ENCODE results near the gene POC1A.

POC1A gene

DNA sequence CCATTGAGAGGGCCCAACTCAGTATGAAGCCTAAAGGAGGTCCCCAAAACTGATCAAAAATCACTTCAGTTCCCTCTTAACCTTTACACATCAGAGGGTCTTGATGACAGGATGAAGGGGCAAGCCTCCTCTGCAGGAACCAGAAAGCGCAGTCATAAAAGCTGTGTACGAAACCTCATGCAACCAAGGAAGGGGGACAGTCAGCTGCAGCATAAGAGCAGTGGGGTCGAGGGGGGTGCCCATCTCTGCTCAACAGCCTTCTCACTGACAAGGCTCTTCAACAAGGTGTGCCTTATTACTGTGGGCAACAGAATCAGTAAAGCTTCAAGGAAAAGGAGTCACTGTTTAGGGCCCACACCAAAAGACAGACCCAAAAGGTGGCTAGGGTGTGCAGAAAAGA lies 3.9 kb downstream of the POC1A start:
- DNase-seq: no peak

GRCh38 chr3:52149726-52150125 lies 4.5 kb downstream of the POC1A start:
- DNase-seq: no peak

DNA sequence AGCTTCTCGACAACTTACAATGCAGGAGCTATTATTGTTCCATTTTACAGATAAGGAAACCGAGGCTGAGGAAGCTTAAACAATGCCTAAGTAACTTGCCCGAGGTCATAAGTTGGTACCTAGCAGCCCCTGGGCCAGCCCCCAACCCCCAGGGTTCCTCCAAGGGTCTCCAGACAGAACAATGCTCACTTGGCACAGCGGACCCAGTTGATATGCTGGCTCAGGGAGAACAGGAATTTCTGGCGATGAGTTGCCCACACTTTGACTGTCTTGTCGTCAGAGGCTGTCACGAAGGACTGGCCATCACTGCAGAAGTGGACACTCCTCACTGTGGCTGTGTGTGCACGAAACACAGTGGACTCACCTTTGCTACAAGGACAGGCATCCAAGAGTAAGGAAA lies 5.2 kb downstream of the POC1A start:
- DNase-seq: no peak

DNA sequence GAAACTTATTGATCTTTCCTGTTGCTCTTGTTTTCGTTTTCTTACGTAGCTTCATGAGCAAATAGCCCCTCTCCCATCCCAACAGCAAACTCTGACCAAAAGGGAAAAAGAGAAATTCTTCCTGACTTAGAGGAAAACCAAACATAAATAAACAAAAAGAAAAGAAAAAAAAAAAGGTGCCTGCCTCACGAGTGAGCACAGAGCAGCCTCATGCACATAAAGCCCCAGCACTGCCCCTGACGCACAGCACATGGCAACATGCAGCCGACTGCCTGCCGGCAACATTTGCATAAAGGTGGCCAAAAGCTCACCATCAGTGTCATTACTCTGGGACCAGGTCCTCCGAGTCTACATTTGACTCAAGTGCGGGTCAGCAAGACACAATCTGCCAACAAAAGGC lies 6.4 kb downstream of the POC1A start:
- DNase-seq: no peak

DNA sequence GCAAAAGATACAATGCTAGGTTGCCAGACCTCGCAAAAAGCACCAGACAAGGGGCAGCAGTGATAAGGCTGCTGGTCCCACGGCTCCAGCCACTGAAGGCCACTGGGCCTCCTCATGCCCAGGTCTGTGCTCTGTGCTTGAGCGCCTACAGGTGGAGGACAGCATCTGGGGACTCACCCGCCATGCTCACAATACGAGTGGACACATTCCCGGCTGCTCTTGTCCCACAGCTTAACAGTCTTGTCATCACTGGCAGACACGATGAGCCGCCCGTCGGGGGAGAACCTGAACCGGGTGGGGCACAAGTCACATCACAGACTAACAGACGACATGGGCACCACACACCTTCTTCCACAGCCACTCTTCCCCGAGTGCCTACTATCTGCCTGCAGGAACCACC lies 7.4 kb downstream of the POC1A start:
- DNase-seq: no peak

GRCh38 chr3:52146189-52146588 lies 8.0 kb downstream of the POC1A start:
- no peak for DNase-seq

GRCh38 chr3:52145736-52146110 lies 8.5 kb downstream of the POC1A start:
- DNase-seq: no peak

GRCh38 chr3:52144796-52145735 lies 9.2 kb downstream of the POC1A start:
- no peak for DNase-seq

GRCh38 chr3:52144034-52144795 lies 10.0 kb downstream of the POC1A start:
- peak; percentile 87 to 91 for DNase-seq

GRCh38 chr3:52143616-52144015 lies 10.6 kb downstream of the POC1A start:
- no peak for DNase-seq

DNA sequence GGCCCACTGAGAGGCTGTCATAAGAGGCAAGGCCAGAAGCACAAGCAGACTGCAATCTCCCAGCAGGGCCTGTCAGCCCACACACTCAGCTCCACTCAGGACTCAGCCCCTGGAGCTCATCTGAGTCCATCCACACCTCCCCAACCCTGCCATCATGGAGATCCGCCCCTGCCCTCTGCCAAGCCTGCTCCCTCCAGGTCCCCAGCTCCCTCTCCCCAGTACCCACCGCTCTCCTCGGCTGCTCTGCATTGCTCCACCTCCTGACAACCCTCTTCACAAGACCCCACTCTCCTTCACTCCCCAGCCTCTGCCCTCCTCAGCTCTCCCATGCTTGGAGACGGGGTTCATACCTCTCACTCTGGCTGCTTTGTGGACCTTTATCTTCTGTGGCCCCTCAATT lies 11.1 kb downstream of the POC1A start:
- no peak for DNase-seq

DNA sequence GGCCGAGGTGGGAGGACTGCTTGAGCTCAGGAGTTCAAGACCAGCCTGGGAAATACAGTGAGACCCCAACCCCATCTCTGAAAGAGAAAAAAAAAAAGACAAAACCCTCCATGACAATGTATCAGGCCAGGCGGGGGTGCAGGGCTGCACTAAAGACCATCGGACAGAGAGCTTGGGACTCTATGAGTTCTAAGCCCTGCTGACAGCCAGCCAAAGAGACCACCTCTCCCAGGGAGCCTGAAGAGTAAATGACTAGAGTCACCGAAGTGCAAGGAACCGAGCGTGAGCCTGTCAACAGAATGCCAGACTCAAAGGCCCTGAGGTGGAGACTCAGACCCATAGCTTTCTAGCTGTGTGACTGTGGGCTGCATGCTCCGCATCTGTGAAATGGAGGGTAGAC lies 12.5 kb downstream of the POC1A start:
- DNase-seq: no peak

DNA sequence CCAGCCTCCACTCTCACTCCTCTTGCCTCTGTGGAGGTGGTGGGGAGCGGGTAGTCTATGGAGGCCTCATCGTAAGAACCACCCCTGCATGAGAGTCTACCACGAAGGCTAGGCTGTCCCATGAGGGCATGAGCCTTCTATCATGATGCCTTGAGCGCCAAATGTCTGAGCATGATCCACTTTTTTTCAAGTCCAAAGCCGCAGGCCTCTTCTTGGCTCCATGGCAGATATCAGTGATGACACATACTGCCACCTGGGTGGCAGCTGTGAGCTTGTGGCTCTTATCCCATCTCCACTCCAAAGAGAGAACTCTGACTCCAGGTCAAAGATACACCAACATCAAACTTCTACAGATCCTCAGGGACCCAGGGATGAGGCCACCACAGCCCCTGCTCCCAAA lies 13.5 kb downstream of the POC1A start:
- DNase-seq: no peak

DNA sequence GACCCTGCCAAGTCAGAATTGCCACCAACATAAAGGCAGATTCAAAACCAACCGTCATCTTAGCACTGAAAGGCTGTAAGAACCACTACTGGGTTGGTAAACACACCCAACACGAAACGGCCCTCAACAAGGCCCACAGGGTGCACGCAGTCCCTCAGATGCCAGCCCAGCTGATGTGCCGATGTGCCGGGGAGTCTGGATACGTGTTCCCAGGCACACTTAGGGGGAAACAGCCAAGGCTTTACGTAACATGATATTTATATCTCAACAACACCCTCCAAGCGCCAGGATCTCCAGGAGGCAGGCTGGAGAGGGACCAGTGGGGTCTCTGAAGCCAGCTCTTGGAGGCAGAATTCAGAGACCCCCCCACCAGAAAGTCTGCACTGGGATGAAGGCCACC lies 14.2 kb downstream of the POC1A start:
- DNase-seq: no peak

DNA sequence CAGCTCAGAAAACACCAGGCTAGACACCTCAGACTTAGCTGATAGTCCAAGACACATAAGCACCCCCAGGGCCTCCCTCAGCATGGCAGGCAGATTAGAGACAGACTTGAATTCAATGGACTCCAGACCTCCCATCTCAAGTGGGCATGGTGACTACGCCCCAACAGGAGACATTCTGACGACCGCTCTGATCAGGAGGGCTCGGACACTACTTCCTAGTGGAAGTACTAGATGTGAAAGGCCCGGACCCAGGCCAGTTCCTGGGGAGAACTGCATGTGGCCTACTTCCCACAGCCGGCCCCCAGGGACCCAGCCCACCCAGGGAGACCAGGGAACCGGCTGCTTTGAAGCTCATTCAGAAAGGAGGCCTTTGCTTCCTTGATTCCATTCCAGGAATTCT lies 16.9 kb downstream of the POC1A start:
- no peak for DNase-seq

DNA sequence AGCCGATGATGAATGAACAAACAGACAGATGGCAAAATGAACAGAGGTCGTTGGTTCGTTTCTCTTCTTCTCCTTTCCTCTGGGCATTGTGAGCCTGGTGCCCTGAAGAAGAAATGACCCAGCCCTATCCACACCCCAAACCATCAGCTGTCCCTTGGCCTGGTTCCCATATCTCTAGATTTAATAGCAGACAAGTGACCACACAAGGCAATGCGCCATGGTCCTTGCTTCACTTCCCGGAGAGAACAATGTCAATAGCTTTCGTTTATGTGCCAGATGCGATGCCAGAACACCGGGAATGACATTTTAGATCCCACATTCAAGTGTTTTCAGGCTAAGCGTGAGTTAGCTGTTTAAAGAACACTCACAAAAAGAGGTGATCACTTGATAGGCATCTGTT lies 17.7 kb downstream of the POC1A start:
- DNase-seq: no peak

GRCh38 chr3:52135332-52135731 lies 18.9 kb downstream of the POC1A start:
- no peak for DNase-seq

DNA sequence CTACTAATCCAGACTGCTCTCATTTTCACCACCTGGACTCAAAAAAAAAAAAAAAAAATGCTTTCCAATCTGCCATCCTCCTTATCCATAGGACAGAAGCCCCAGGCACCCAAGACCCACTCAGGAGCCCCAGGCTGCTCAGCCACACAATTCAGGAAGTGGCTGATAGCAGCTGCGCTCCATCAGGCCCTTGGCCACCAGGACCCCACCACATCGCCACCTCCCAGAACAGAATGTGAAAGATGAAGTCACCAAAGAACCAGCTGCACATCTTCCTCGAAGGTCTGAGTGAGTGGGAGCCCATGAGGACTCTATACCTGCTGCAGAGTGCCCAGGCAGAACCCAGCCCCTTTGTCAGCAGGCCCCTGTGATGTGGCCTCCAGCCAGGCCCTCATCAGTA lies 19.5 kb downstream of the POC1A start:
- no peak for DNase-seq

GRCh38 chr3:52132930-52133329 lies 21.3 kb downstream of the POC1A start:
- DNase-seq: no peak

- DNase-seq: no peak
Observed at GRCh38 chr3:52132041-52132440, 22.2 kb downstream of the POC1A start.

GRCh38 chr3:52130966-52131622 lies 23.1 kb downstream of the POC1A start:
- DNase-seq: no peak

DNA sequence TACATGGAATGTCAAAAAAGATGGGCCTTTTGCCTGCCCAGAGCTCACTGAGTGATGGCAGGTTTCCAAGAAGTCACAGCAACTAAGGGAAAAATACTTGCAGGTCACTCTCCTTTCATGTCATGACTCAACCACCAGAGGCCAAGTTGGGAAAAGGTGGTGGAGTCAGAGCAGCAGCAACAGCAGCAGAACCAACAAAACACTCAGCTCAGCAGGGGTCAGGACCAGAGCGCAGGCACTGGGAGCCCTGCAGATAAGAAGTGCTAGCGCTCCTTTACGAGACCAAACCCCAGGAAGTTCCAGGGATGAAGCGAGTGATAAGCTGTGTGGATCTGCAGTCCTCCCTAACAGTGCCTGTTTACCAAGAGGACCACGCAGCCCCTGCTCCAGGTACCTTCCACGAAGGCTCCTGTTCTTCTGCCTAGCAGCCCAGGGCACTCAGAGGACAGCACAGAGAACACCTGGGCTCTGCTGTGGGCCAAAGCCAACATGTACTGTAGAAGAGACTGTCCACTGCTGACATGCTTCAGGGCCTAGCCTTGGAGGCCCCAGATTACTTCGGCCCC lies 26.0 kb downstream of the POC1A start:
- DNase-seq: no peak

- no peak for DNase-seq
Observed at GRCh38 chr3:52126500-52126899, 27.7 kb downstream of the POC1A start.

Data from stimulated activated CD4-positive, alpha-beta T cell treated with anti-CD3 and anti-CD28 coated beads, Interleukin-2, amount 100 ng/mL, for 24 hours (primary cell).